Superior temporal gyrus (tissue), 1 donor: ENCODE results near the gene MT1H.
"Not testable (repeated sequence)": the region's sequence is repeated elsewhere in the genome, so short reads cannot be mapped to it uniquely, and the experiment has no call there.

Experiments
- DNase-seq: peaks from one replicate; pipeline ENCODE4 v3.0.0-alpha.2; 2016; ENCODE audit errors: extremely low spot score

The MT1H gene

DNA sequence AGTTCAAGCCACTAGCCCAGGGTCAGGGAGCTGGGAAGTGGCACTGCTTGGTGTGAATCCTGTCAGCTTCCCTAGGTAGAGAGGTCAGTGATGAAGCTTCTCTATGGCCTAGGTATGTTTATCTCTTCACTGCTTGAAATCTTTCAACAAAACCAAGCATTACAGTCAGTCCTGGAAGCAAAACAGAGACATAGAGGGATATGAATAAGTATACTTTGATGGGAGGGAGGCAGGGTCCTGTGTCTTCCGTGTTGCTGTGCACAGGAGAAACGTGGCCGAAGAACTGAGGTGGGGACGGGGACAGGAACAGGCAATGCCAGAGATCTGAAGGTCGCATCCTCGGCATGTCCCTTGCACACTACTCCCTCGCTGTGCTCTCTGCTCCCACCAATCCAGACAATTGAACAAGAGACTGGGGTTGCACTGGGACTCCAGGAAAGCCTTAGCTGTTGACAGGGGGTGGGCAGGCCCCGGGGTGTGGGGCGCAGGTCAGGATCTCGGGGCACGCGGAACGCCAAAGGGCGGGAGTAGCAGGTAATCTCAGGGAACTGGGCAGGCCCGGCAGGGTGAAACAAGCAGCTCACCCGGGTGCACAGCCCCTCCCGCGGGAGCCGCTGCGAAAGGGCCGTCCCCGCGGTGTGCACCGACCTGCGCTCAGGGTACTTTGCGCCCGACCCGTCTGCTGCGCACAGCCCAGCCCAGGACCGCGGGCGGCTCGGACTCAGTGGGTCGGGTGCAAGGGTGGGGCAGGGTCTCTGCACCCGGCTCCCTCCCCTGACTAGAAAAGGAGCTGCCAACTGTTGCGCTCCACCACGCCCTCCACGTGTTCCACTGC is at the start of gene MT1H:
MT1H (plus strand) TSS at position 810 of the 835 bp plus-strand sequence. CDS start 71 bp downstream, outside the sequence.
- no peak for DNase-seq

DNA sequence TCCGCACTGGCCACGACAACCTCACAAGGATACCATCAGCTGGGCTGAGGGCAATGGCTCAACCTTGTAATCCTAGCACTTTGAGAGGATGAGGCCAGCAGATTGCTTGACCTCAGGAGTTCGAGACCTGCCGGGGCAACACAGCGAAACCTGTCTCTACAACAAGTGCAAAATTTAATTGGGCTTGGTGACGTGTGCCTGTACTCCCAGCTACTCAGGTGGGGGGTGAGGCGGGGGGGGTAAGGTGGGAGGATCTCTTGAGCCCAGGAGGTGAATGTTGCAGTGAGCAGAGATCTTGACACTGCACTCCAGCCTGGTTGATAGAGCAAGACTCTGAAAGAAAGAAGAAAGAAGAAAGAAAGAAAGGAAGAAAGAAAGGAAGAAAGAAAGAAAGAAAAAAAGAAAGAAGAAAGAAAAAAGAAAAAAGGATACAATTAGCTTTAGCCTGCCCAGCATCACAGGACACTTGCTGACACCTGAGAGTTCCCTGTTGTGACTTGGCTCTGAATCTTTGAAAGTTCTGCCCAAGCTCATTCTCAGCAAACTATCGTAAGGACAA is 49.2 kb upstream of the MT1H start:
- DNase-seq = no peak

DNA sequence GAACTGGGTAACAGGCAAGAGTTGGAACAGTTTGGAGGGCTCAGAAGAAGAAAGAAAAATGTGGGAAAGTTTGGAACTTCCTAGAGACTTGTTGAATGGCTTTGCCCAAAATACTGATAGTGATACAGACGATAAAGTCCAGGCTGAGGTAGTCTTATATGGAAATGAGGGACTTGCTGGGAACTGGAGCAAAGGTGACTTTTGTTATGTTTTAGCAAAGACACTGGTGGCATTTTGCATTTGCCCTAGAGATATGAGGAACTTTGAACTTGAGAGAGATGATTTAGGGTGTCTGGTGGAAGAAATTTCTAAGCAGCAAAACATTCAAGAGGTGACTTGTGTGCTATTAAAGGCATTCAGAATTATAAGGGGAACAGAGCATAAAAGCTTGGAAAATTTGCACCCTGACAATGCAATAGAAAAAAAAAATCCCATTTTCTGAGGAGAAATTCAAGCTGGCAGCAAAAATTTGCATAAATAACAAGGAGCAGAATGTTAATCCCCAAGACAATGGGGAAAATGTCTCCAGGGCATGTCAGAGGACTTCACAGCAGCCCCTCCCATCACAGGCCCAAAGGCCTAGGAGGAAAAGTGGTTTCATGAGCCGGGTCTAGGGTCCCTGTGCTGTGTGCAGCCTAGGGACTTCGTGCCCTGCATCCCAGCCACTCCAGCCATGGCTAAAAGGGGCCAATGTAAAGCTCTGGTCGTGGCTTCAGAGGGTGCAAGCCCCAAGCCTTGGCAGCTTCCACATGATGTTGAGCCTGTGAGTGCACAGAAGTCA is 47.8 kb upstream of the MT1H start:
- DNase-seq = not testable (repeated sequence)

DNA sequence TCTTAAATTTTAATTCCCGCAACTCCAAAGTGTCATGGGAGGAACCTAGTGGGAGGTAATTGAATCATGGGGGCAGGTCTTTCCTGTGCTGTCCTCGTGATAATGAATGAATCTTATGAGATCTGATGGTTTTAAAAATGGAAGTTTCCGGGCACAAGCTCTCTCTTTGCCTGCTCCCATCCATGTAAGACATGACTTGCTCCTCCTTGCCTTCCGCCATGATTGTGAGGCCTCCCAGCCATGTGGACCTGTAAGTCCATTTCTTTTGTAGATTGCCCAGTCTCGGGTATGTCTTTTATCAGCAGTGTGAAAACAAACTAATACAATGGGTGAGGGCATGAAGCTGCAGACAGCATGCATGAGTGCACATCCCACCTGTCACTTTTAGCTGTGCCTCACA is 46.4 kb upstream of the MT1H start:
- DNase-seq = not testable (repeated sequence)

DNA sequence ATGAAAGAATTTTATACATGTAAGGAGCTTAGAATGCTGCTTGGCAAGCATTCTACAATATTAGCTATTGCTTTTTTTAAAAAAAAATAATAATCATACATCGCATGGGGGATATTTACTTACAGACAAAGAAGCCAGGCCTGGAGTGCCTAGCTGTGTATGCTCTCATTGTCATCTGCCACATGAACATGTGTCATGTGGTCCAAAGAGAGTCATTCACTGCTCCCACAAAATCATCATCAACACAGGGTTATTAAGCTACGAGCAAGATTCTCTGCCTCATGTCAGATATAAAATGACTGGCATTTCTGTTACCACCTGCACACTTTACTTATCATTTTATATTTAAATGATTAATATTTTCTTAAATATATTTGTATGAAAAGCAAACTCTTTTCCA is 46.0 kb upstream of the MT1H start:
- no peak for DNase-seq

DNA sequence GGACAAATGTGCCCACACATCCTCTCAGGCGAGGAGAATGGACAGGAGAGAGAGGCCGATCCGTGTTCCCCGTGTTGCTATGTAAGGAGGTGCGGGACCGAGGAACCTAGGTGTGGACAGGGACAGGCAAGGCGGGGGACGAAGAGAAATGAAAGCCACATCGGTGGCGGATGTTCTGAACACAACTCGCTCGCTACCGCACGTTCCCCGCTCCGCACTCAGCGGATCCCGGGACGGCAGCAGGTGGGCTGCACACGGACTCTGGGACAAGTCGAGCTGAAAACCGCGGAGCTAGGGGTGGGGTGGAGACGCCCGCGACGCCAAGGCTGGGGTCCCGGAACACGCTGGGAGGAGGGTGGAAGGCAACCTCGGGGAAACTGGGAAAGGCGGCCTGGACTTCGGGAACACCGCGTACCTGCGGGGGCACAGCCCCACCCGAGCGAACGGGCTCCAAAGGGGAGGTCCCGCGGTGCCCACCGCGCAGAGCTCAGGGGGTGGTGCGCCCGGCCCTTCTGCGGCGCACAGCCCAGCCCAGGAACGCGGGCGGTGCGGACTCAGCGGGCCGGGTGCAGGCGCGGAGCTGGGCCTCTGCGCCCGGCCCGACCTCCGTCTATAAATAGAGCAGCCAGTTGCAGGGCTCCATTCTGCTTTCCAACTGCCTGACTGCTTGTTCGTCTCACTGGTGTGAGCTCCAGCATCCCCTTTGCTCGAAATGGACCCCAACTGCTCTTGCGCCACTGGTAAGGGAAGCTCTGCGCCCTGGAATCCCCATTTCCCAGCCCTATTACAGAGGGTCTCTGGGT is 44.3 kb upstream of the MT1H start, which contains the start of gene MT1E:
MT1E (plus strand) TSS at position 642 of the 803 bp plus-strand sequence; CDS start at position 713, 71 bp downstream.
- DNase-seq = peak; percentile 64

DNA sequence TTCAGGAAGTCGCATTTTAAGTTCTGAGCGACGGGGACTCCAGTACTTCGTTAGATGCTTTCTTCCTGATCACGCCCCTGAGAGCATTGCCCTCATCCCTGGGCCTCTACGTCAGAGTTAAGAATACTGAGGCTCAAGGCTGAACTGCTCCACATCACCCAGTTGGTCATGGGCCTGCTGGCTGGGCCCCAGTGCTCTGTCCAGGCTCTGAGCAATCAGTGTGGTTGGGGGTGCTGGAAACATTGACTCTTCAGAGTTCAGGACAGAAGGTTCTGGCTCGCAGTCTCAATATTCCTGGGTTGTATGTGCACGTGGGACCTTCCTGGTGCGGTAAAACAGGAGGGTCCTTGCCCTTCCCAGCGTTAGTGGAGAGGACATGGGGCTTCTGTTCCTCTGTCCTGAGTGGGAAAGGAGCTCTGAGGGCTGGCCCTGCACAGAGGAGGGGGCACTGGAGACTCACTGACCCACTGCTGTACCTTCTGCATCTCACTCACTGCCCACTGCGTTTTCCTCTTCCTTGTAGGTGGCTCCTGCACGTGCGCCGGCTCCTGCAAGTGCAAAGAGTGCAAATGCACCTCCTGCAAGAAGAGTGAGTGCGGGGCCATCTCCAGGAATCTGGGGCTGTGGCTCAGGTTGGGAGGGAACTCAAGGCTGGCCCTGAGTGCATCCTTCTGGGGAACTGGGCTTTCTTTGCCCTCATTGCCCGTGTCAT is 43.5 kb upstream of the MT1H start:
- DNase-seq = no peak

DNA sequence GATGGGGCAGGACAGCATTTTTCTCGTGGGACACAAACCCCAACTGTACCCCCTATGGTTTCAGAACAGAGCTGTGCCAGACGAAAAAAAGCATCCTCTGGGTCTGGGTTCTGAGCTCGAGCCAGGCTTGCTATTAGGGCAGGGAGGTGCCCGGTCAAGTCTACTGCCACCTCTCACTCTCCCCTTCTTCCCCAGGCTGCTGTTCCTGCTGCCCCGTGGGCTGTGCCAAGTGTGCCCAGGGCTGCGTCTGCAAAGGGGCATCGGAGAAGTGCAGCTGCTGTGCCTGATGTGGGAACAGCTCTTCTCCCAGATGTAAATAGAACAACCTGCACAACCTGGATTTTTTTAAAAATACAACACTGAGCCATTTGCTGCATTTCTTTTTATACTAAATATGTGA is 42.9 kb upstream of the MT1H start:
- no peak for DNase-seq

DNA sequence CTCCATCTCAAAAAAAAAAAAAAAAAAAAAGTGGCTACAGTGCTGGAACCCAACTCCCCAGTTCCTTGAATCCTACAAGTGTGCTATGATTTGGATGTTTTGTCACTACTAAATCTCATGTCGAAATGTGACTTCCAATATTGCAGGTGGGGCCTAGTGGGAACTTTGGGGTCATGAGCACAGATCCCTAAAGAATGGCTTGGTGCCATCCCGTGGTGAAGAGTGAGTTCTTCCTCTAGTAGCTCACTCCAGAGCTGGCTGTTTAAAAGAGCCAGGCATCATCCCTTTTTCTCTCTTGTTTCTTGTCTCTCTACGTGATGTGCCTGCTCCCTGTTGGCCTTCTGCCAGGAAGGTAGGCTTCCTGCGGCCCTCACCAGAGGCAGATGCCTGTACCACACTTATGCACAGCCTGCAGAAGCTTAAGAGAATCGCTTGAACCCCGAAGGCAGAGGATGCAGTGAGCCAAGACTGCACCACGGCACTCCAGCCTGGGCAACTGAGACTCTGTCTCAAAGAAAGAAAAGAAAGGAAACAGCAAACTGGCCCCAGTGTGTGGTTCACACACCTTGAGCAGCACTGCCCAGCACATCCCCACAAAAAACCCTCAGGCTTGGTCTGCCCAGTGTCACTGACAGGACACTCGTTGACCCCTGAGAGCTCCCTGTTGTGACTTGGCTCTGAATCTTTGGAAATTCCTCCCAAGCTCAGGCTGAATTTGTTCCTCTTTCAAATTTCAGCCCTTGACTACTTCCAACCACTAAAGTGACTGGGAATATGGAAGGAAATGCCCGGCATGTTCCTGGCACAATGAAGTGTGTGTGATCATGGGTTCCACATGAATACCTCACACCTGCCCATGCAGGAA is 40.9 kb upstream of the MT1H start:
- no peak for DNase-seq

DNA sequence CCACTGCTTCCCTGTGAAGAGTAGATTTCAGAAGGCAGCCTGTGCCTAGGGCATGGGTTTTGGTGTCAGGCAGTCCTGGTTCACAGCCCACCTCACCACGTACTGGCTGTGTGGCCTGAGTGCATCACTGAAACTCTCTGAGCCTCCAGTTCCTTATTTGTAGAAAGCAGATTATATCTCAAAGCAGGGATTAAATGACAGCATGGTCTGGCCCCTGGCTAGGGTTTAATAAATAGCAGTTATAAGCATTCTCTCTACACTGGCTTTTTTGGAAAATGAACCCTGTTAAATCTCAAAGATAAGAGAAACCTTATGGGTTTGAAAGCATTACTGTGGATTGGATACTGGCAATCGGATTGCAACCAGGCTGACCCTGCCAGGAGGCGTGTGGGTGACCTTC is 40.1 kb upstream of the MT1H start:
- no peak for DNase-seq

DNA sequence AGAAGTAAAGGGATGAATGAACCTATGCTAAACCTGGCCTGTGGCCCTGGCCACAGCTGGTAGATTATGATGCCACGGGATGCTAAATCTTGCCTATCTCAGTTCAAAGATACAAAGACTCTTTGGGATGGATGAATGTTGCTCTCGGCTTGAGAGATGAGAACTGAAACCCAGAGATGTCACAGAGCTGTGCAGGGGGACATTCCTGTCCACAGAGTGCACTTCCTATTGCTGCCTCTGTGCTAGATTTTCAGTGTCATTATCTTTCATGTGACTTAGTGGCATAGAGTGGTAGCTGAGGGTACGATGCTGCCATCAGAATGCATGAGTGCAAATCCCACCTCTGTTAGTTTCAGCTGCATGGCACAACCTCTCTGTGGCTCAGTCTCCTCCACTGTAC is 39.5 kb upstream of the MT1H start:
- no peak for DNase-seq

DNA sequence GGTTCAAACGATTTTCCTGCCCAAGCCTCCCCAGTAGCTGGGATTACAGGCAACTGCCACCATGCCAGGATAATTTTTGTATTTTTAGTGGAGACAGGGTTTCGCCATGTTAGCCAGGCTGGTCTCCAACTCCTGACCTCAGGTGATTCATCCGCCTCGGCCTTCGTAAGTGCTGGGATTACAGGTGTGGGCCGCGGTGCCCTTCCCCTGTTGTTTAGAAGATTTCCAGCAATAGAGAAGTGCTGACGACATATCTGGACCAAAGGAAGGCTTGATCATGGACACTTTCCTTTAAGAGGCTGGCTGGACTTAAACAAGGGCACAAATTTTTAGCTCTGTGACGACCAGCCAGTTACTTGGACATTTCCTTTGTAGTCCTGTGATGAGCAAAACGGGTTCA is 38.4 kb upstream of the MT1H start:
- no peak for DNase-seq

DNA sequence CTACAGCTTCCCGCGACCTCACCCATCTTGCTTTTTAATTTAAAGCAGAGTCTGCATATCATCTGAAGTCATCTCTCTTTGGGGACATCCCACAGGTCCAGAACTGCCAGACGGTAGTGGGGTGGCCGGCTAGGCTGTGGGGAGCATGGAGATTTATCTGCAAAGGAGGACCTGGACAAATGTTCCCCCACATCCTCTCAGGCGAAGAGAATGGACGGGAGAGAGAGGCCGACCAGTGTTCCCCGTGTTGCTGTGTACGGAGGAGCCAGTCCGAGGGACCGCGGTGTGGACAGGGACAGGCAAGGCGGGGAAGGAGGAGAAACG is 37.8 kb upstream of the MT1H start:
- no peak for DNase-seq

DNA sequence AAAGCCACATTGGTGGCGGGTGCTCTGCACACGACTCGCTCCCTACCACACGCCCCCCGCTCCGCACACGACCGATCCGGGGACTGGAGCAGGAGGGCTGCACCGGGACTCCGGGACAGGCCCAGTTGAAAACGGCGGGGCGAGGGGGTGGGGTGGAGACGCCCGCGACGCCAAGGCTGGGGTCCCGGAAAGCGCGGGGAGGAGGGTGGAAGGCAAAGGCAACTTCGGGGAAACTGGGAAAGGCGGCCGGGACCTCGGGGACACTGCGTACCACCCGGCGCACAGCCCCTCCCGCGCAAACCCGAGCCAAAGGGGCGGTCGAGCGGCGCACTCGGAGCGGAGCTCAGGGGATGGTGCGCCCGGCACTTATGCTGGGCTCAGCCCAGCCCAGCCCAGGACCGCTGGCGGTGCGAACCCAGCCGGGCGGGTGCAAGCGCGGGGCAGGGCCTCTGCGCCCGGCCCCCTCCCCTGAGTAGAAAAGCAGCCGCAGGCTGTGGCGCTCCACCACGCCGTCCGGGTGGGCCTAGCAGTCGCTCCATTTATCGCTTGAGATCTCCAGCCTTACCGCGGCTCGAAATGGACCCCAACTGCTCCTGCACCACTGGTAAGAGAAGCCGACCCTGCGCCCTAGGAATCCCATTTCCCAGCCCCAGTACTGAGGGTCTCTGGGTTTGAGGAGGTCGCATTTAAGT is 37.3 kb upstream of the MT1H start, which contains the start of gene MT1M:
MT1M (plus strand) TSS at position 504 of the 692 bp plus-strand sequence; CDS start at position 577, 73 bp downstream.
- peak; percentile 21 for DNase-seq

DNA sequence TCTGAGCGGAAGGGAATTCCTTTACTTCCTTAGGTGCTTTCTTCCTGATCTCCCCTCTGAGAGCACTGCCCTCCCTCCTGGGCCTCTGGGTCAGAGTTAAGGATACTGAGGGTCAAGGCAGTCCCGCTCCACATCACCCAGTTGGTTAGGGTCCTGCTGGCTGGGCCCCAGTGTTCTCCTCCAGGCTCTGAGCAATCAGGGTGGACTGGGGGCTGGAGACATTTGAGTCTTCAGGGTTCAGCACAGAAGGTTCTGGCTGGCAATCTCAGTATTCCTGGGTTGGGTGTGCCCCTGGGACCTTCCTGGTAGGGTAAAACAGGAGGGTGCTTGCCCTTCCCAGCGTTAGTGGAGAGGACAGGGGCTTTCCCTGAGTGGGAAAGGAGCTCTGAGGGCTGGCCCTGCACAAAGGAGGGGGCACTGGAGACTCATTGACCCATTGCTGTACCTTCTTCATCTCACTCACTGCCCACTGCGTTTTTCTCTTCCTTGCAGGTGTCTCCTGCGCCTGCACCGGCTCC is 36.7 kb upstream of the MT1H start:
- no peak for DNase-seq

DNA sequence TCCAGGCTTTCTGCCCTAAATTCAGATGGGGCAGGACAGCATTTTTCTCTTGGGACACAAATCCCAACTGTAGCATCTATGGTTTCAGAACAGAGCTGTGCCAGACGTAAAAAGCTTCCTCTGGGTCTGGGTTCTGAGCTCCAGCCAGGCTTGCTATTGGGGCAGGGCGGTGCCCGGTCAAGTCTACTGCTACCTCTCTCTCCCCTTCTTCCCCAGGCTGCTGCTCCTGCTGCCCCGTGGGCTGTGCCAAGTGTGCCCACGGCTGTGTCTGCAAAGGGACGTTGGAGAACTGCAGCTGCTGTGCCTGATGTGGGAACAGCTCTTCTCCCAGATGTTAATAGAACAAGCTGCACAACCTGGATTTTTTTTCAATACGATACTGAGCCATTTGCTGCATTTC is 36.1 kb upstream of the MT1H start:
- DNase-seq = no peak

DNA sequence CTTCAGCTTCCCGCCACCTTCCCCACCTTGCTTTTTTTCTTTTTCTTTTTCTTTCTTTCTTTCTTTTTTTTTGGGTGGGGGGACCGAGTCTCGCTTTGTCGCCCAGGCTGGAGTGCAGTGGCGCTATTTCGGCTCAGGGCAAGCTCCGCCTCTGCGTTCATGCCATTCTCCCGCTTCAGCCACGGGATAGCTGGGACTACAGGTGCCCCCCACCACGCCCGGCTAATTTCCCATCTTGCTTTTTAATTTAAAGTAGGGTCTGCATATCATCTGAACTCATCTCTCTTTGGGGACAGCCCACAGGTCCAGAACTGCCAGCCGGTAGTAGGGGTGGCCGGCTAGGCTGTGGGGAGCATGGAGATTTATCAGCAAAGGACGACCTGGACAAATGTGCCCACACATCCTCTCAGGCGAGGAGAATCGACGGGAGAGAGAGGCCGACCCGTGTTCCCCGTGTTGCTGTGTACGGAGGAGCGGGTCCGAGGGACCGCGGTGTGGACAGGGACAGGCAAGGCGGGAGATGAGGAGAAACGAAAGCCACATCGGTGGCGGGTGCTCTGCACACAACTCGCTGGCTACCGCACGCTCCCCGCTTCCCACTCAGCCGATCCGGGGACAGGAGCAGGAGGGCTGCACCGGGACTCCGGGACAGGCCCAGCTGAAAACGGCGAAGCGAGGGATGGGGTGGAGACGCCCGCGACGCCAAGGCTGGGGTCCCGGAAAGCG is 34.7 kb upstream of the MT1H start:
- no peak for DNase-seq

DNA sequence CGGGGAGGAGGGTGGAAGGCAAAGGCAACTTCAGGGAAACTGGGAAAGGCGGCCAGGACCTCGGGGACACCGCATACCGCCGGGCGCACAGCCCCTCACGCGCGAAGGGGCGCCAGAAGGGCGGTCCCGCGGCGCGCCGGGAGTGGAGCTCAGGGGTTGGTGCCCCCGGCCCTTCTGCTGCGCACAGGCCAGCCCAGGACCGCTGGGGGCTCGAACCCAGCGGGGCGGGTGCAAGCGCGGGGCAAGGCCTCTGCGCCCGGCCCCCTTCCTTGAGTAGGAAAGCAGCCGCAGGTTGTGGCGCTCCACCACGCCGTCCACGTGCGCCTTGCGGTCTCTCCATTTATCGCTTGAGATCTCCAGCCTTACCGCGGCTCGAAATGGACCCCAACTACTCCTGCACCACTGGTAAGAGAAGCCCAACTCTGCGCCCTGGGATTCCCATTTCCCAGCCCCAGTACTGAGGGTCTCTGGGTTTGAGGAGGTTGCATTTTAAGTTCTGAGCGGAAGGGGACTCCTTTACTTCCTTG is 34.1 kb upstream of the MT1H start:
- no peak for DNase-seq
